HG03457 (cell line): ENCODE results near the gene FBXO46.
"Not testable (repeated sequence)": the region's sequence is repeated elsewhere in the genome, so short reads cannot be mapped to it uniquely, and the experiment has no call there.

Source experiments
- ATAC-seq: cut with Tn5 transposase; IDR thresholded peaks from one replicate; pipeline ENCODE4 v1.9.1; 2021; ENCODE audit warnings: moderate number of reproducible peaks; ENCODE audit not compliant: unreplicated experiment

FBXO46 gene

DNA sequence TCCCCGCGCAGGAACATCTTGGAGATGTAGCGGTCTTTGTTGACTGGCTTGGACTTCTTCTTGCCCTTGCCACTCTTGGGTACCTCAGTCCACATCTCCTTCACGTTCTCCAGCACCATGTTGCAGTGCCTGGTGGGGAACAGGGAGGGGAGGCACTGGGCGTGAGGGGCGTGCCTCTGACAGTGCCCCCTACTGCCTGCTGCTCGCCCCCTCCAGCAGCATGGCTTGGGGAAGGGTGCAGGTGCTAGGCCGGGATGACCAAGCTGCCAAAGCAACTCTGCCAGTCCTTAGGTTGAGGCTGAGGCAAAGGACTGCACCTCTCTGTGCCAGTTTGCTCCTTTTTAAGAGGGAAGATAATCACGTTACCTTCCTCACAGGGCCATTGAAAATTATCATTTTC, 43.1 kb downstream of the FBXO46 start:
- ATAC-seq: no peak

DNA sequence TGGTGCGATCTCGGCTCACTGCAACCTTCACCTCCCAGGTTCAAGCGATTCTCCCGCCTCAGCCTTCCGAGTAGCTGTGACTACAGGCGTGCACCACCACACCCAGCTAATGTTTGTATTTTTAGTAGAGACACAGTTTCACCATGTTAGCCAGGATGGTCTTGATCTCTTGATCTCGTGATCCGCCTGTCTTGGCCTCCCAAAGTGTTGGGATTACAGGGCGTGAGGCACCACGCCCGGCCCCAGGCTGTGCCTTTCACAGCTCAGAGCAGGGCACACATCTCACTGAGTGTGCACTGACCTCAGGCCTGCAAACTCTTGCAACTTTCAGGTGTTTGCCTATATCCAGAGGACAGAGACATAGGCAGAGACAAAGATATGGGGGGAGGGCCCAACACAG, 45.7 kb downstream of the FBXO46 start:
- not testable (repeated sequence) for ATAC-seq

DNA sequence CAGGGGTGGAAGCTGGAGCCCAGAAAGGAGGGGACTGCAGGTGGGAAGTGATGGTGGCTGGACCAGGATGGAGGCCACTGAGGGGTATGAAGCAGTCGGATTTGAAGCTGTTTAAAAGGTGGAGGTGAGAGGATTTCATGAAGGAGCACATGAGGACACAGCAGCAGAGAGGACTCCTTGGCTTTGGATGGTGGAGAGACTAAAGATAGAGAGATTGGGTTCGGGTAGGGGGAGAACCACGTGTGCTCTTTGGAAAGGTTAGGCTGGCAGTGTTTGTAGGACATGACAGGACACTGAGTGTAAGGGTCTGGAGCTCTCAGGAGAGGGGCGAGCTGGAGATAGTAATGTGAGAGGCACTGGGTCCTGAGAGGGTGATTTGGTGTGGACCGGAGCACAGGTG, 47.8 kb downstream of the FBXO46 start:
- no peak for ATAC-seq

DNA sequence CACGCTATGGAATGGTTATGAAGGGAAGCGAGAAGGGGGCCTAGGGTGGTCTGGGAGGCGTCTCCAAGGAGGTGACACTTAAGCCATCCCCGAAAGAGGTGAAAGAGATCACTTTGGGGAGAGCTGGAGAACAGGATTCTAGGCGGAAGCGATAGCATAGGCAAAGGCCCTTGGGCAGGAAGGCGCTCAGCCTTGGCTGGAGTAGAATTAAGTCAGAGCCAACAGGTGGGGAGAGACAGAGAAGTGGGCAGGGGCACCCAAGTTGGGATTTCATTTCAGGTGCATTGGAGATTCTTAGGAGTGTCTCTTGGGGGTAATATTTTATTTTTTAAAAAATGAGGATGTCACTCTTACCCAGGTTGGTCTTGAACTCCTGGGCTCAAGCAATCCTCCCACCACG, 48.6 kb downstream of the FBXO46 start:
- no peak for ATAC-seq

DNA sequence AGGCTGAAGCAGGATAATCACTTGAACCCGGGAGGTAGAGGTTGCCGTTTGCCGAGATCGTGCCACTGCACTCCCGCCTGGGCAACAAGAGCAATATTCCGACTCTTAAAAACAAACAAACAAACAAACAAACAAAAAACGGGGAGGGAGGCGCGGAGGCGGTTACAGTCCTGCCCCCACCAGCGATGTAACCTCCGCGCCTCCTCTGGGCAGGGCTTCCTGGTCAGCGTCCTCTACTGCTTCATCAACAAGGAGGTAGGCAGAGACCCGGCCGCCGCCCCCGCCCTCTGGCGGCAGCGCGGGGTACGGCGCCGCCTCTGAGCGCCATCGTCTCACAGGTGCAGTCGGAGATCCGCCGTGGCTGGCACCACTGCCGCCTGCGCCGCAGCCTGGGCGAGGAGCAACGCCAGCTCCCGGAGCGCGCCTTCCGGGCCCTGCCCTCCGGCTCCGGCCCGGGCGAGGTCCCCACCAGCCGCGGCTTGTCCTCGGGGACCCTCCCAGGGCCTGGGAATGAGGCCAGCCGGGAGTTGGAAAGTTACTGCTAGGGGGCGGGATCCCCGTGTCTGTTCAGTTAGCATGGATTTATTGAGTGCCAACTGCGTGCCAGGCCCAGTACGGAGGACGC, 49.2 kb downstream of the FBXO46 start:
- ATAC-seq: no peak

DNA sequence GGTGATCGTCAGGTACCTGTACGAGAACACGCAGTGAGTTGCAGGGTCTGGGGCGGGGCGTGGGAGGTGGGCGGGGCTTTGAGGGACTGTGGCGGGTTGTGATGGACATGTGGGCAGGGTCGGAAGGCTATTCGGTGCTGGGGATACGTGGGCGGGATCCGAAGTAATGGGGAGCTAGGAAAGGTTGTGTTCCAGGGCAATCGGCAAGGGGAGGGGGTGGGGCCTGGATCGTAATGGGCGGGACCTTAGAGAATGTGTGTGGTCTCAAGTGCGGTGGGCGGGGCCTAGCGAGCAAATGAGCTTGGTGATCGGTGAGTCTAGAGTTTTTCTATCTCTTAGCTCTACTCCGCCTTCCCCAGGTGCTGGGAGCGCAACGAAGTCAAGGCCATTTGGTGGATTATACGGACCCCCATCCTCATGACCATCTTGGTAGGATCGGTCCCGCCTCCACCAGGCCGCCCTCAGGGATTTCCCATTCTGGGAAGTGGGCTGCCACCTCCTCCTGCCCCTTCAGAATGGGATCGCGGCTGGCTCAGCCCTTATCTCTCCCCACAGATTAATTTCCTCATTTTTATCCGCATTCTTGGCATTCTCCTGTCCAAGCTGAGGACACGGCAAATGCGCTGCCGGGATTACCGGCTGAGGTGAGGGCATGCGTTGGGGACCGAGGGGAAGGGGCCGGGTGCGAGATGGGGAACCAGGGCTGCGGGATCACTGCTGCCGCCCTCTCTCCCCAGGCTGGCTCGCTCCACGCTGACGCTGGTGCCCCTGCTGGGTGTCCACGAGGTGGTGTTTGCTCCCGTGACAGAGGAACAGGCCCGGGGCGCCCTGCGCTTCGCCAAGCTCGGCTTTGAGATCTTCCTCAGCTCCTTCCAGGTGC, 53.1 kb downstream of the FBXO46 start:
- no peak for ATAC-seq

DNA sequence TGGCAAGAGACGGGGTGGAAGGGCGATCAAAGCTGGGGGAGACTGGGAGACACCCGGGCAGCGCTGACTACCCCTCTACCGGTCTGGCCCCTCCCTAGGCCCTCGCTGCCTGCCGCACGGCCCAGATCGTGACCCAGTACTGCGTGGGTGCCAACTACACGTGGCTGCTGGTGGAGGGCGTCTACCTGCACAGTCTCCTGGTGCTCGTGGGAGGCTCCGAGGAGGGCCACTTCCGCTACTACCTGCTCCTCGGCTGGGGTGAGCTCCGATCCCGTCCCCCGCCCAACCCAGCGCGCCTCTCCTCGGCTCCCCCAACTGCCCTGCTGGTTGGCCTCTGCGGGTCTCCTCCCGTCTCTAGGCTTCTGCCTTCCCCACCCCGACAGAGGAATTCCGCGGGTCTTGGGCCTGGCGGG, 53.8 kb downstream of the FBXO46 start:
- ATAC-seq: no peak

DNA sequence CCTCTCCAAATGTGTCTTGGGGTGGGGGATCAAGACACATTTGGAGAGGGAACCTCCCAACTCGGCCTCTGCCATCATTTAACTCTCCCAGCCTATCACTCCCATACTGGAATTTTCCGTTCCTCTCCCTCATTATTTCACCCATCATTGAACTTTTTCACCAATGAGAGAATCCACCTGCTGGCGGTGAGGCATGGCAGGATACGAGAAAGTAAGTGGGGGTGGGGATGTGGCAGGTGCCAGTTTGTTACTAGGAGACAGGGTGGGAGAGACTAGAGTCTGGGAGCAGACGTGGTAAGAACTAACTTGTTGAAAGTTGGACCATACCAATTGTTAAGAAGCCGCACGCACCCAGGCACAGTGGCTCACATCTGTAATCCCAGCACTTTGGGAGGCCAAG, 55.8 kb downstream of the FBXO46 start:
- no peak for ATAC-seq

DNA sequence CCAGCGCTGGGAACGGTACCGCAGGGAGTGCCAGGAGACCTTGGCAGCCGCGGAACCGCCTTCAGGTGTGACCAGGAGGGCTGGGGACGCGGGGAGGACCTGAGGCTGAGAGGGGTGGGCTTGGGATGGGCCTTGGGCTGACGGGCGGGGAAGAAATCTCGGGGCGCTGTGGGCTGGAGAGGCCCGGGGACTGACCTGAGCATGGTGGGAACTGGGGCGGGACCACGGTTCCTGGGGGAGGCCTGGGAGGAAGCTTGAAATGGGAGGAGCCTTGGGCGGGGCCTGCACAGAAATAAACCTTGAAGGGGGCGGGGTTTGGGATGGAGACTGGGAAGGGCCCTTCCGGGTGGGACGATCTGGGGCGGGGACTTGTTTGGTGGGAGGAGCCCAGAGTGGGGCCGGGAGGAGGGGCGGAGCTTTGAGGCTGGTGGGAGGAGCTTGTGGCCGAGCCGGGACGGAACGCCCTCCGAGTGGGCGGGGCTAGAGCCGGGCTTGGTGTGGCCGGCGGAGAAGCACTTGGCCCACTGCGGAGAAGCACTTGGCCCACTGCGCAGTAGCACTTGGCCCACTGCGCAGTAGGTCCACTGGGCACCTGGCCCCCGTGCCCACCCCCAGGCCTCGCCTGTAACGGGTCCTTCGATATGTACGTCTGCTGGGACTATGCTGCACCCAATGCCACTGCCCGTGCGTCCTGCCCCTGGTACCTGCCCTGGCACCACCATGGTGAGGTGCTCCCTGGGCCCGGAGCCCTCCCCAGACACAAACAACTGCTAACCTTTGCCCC, 59.8 kb downstream of the FBXO46 start:
- no peak for ATAC-seq

DNA sequence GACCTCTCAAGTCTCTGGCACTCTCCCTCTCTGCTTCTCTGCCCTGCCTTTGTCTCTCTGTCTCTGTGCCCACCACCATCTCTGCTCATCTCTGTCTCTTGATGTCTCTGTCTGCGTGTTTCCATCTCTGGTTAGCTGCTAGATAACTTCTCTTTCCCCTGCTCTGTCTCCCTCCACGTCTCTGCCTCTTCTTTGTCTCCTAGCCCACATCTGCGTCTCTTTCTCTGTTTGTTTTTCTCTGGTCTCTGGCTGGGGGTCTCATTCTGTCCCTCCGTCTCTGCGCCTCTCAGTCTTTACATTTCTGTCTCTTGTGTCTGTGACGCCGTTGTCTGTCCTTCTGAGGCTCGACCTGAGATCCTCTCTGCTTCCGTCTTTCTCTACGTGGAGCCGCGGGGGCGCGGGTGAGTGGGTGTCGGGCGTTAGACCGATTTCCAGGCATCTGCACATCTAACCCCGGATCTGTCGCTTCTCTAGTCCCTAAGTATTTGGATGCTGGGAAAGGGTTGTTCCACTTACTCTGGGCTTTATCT, 62.3 kb downstream of the FBXO46 start:
- no peak for ATAC-seq

DNA sequence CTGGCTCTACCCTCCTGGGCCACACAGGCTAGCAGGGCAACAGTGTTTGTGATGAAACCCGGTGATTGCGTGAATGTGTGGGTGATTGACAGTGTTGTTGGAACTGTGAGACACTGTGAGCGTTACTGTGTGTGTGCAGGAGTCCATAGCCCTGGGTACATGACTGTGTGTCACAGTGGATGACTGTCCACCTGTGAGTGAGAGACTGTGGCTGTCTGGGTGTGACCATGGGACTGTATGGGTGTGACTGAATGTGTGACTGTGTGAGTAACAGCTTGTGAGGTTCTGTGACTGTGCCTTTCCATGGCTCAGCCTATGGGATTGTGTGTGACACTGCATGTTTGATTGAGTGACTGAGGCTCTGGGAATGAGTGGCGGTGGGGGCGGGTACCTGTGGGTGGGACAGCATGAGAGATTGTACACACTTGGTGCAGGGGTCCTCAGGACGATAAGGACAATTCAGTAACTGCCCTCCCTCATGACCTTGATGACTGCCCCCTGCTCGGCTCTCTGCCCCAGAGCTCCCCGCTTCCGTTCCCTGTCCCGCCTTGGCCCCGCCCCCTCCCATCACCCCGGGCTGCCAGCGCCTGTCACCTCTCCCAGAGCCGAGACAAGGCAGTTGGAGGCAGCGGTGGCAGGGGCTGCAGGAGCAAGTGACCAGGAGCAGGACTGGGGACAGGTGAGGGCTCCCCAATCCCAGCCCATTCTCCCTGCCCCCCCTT, 62.9 kb downstream of the FBXO46 start, which contains the start of gene GIPR:
Gene GIPR, plus strand, starts transcription at position 602 of the 722 bp plus-strand sequence. CDS start 1,300 bp downstream, outside the sequence.
- ATAC-seq: no peak

DNA sequence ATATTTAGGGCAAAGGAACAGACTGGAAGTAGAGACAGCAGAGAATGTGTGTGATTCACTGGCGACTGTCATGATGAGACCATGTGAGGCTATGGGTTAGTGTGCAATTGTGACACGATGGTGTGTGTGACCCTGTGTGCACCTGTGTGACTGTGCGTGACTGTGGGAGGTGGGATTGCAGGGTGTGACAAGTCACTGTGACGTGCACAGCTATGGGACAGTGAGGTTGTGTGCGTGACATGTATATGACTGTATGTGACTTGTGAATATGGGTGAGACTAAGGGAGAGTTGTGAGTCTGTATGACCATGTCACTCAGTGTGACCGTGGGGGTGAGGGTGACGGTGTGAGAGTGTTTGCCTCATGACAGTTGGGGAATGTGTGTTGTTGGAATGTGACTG, 66.1 kb downstream of the FBXO46 start:
- no peak for ATAC-seq

DNA sequence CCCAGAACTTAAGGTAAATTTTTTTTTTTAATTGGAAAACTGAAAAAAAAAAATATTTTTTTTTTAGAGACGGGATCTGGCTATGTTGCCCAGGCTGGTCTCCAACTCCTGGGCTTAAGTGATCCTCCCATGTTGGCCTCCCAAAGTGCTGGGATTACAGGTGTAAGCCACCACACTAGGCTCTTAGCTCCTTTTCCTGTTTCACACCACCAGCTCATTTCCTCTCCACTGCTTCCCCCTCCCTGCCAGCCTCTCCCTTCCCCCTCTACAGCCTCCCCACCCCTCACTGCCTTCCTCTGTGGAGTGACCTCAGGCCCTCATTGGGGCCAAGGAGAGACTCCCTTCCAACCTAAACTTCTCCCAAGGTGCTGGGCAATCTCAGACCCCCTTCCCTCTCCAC, 66.9 kb downstream of the FBXO46 start:
- ATAC-seq: no peak

DNA sequence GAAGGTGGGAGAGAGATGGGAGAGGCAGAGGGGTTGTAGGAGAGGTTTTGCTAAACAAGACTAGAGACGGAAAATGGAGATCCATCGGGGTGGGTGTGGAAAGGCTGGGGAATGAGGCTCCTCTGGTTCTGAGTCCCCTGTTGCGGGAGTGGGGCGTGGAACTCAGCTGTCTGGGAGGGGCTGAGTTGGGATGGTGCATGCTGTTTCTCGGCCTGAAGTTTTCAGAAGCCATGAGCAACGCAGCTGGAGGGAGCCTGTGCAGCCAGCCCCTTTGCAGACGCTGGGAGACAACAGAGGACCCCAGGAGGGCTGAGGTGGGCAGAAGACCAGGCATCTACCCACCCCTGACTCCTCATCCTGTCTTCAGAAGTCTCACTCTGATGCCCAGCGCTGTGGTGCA, 70.1 kb downstream of the FBXO46 start:
- no peak for ATAC-seq
